ENCODE data around the gene CRTC1.
"Not testable (repeated sequence)": the region's sequence is repeated elsewhere in the genome, so short reads cannot be mapped to it uniquely, and the experiment has no call there.

Gene CRTC1

DNA sequence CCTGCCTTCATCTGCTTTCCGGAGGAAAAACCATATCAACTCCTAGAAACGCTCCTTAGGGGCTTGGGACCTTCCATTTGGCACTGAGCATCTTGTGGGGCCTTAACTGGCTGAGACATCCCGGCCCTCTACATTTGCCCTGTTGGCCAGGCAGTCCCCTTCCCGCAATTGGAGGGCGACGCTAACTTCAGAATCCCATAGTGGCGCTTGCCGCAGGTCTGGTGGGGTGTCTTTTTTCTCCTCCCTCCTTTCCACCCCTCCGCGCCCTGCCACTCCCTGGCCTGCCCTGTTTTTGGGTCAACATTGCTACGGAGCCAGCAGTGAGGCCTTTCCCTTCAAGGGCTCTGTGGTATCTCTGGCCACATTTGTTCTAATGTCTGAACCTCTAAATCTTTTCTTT is 13.6 kb upstream of the CRTC1 start:
- DNase-seq (ENCODE audit: low spot score), result no peak

DNA sequence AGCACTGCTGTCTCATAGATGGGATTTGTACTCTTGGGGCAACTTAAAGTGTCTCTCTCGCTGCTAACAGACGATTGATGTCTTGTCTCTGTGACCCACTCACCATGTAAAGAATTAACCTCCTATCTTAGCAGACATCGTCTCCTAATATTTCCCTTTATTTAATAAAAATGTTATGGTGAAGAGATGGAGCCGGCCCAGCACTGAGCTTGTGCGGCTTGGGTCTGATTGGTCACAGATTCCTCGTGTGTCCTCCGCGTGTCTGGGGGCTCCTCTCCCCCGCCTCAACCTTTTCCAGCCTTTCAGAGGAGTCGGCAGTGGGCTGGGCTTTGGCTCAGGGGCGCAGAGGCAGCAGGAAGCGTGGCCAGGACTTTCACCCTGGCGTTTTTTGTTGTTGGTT is 13.2 kb upstream of the CRTC1 start:
- no peak for DNase-seq (ENCODE audit: low spot score)

DNA sequence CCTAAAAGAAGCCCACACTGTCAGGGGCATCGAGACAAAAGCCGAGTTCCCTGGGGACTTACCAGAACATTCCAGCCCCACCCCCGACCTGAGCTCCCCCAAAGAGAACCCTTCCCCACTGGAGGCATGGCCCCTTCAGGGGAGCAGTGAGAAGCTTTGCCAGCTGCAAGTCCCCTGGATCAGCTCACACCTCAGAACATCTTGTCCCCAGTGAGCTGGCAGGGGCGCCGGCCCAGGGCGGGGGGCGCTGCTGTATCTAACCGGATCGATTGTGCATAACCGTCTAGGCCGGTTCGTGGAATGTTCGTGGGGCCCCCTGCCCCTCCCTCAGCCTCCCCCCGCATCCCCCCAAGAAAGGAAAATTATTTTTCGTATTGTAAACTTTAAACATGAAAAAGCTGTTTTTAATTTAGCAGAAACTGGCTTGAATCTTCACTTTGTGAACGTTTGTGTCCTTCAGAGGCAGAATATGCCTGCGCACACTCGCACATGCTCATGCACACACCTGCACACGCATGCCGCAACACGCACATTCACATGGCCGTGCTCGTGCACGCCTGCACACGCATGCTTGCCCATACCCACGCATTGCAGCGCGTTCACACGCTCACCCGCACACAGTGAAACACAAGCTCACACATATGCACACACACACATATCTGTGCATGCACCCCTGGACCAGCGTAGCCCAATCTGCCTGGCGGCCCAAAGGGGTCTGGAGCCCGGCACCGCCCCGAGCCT is 12.0 kb upstream of the CRTC1 start:
- no peak for DNase-seq (ENCODE audit: low spot score)

DNA sequence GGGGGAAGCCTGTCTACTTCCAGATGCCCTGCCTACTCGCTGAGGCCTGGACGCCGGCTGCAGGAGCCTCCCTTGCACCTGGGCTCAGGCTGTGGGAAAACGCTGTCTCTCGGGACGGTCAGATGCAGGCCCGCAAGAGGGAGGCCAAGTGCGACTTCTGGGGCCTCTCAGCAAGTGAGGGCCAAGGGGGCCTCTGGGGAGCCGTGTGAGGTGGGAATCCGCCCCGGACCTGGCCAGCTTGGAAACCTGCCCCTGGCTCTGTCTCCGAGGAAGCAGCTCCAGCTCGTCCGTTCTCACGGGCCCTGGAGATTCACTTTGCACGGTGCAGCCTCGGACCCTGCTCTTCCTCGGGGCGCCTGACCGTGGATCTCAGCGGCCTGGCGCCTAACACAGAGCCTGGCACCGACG is 11.4 kb upstream of the CRTC1 start:
- DNase-seq (ENCODE audit: low spot score), result no peak

DNA sequence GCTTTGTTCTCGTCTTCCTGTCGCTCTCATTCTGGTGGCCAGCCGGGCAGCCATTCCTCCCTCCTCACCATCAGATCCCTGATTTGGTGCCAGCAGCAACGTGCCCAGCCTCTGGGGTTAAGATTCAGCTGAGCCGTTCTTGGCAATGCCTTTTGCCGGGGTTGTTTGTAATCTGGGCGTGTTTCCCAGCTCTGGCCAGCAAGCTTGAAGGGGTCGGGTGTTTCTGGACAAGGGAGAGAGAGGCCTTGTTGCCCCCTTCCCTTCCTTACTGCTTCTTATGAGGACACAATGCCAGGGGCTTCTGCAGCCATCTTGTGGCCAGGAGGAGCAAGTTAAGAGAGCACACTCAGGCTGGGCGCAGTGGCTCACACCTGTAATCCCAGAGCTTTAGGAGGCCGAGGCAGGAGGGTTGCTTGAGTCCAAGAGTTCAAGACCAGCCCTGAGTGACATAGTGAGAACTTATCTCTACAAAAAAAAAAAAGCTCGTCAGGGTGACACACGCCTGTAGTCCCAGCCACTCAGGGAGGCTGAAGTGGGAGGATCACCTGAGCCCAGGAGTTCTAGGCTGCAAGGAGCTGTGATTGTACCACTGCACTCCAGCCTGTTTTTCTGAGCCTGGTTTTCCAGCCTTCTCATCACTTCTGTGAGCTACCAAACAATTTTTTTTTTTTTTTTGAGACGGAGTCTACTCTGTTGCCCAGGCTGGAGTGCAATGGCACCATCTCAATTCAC is 10.7 kb upstream of the CRTC1 start:
- DNase-seq (ENCODE audit: low spot score), result no peak

DNA sequence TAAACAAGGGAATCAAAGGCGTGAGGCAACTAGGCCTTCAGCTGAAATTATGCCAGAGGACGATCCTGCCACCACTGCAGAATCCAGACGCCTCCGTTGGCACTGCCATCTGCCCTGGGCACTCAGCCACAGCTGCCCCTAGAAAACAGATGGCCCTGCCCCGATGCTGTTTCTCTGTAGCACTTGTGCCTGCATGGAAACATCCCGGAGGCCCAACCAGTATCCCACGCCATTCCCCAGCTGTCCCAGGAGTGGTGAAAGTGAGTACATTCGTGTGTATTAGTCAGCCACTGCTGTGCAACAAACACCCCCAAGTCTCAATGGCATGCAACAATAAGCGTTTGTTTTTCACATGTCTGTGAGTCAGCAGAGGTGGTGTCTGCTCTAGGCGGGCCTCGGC is 8.9 kb upstream of the CRTC1 start:
- no peak for DNase-seq (ENCODE audit: low spot score)

DNA sequence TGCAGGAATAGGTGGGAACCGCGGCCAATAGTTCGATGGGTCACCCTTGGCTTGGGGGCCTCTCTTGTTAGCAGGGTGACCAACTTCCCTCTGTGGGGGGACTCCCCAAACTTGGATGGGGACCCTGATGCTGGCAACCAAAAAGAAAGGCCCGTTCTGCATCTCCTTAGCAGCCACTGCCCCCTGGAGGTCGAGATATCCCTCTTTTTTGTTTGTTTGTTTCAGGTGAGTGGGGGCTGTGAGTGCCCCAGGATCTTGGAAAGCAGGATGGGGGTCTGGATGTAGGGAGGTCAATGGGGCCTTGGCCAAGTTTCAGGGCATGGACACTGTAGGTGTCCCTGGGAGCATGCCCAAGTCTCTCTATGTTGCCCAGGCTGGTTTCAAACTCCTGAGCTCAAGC is 7.7 kb upstream of the CRTC1 start:
- DNase-seq (ENCODE audit: low spot score), result peak; percentile 55

DNA sequence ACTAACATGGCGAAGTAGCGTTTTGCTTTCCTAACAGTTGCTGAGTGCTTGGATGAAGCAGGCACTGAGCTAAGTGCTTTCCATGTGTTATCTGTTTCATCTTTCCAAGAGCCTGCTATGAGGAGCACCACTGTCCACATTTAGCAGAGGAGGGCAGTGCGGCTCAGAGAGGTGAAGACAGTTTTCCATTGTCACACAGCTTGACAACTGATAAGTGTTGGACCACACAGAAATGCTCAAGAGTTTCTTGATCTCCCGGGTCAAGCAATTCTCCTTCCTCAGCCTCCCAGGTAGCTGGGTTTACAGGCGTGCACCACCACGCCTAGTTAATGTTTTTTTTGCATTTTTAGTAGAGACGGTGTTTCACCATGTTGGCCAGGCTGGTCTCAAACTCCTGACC is 6.8 kb upstream of the CRTC1 start:
- no peak for DNase-seq (ENCODE audit: low spot score)

DNA sequence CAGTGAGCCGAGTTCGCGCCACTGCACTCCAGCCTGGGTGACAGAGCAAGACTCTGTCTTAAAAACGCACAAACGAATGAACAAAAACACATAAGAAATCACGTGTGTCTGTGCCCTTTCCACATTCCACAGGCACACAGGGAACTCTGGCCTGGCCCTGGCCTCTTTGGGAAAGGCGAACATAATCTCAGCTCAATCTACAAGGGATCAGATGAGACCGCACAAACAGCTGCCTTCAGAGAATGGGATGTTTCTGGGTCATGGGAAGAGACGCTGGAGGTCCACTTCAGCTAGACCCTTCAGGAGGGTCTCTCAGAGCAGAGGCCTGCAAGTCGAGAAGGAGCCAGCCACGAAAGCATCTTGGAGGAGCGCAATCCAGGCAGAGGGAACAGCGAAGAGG is 6.3 kb upstream of the CRTC1 start:
- no peak for DNase-seq (ENCODE audit: low spot score)

DNA sequence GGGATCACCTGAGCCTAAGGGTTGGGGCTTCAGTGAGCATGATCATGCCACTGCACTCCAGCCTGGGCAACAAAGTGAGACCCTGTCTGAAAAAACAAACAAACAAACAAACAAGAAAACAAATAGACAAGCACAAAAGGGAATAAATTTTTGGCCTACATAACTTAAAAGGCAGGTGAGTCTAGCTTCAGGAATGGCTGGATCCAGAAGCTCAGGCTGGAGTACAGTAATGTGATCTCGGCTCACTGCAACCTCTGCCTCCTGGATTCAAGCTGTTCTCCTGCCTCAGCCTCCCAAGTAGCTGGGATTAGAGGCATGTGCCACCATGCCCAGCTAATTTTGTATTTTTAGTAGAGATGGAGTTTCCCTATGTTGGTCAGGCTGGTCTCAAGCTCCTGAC is 3.3 kb upstream of the CRTC1 start:
- not testable (repeated sequence) for DNase-seq (ENCODE audit: low spot score)

DNA sequence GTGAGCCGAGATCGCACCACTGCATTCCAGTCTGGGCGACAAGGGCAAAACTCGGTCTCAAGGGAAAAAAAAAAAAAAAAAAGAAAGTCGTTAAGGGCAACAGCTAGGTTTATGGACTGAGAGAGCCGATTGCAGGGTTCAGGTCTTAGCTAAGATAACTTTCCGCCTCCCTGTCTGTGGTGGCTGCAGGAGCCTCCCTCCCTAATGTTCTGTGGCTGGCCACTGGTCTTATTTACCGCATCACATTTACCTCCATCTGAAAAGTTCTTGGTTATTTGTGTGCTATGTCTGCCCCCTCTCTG is 722 bp upstream of the CRTC1 start:
- no peak for DNase-seq (ENCODE audit: low spot score)

DNA sequence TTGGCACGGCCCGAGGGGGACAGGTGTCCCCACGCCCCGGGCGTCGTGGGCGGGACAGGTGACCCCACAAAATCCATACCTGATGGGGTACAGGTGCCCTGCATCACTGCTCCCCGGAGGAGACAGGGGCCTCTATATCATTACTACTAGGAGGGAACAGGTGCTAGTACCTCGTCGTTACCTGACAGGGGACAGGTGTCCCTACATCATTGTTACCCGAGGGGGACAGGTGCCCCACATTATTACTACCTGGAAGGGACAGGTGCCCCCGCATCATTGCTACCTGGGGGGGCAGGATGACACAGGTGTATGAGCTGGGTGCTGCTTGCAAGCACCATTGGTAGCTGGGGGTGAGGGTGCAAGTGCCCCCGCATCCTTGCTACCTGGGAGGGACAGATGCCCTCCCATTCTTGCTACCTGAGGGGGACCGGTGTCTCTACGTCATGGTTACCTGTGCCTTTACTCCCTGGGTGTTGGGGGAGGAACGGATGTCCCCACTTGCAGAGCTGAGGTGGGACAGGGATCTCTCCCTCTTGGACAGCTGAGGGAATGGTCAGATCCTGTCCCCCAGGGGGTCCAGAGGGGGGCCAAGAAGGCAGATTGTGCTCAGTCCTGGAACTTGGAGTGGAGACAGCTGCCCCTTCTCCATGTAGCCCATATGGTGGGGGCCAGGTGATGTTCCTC is 620 bp downstream of the CRTC1 start:
- DNase-seq (ENCODE audit: low spot score), result peak; percentile 24

DNA sequence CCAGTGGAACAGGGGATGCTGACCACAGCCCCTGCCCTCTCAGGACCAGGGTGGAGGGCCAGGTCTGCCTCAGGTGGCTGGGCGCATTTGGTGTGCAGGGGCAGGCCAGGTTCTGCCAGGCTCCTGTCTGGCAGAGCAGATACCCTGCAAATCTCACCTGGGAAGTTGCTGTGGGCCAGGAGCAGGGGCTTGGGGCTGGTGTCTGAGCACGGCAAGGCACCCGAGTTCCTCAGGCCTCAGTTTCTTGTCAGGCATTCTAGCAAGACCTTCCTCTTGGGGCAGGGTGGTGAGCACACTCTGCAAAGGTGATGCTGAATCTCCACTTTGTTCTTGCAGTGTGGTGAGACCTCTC is 1.1 kb downstream of the CRTC1 start:
- DNase-seq (ENCODE audit: low spot score), result no peak

DNA sequence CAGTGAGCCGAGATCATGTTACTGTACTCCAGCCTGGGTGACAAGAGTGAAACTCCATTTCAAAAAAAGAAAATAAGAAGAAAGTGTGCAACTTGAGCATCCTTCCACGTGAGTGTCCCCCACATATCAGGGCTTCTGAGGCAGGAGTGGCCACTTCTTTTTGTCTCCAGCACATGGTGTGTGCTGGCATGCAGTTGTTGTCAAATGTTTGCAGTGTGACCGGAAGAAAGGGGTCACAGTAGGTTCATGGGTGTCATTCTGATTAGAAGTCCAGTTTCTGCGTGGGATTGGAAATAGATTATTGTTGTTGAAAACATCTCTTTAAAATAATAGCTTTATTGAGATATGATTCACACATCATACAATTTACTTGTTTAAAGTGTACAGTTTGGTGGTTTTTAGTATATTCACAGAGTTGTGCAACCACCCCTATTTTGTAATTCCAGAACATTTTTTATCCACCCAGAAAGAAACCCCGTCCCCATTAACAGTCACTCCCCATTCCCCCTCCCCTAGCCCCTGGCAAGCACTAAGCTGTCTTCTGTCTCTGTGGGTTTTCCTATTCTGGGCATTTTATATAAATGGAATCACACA is 2.2 kb downstream of the CRTC1 start:
- DNase-seq (ENCODE audit: low spot score), result no peak

DNA sequence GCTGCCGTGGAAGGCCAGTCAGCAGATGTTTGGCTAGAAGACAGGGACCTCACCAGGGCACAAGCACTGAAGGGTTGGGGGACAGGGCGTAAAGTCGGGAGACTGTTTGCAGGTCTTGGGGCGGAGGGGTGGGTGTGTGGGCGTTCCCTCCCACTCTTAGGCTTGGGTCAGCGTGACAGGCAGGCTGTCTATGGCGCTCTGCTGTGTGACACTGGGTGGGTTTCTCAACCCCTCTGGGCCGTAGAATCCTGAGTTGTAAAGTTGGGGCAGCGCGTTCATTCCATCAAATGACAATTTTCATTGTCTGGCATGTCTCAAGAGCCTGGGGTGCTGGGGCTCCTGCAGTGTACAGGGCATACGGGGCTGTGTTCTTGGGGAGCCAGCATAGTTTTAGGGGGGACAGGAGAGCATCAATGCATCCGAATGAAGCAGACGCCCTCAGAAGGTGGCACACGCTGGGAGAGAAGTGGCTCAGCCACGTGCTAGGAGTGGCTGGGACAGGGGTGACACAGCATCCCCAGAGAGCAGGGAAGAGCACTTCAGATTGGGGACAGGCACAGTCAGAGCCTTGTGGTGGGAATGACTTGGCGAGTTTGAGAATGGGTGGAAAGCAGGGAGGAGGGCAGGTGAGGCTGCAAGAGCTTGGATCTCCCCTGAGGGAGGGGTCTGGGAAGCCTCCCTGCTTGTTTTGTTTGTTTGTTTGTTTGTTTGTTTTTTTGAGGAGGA is 4.4 kb downstream of the CRTC1 start:
- DNase-seq (ENCODE audit: low spot score), result no peak

DNA sequence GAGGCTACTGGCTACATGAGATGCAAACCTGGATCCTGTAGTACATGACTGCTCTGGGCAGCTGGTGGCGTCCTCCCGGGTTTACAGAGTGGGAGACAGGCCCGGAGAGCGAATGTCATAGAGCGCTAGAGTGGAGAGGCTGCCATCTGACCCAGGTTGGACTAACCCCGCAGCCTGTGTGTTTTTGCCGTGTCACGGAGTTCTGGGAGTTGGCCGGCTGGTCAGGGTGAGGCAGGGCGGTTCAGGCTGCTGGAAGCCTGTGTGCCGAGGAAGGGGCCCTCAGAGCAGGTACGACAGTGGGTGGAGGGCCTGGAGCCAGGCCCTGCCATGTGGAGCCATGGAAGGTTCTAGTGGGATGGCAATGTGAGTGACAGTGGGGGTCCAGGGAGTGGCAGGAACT is 12.5 kb downstream of the CRTC1 start:
- DNase-seq (ENCODE audit: low spot score), result no peak

DNA sequence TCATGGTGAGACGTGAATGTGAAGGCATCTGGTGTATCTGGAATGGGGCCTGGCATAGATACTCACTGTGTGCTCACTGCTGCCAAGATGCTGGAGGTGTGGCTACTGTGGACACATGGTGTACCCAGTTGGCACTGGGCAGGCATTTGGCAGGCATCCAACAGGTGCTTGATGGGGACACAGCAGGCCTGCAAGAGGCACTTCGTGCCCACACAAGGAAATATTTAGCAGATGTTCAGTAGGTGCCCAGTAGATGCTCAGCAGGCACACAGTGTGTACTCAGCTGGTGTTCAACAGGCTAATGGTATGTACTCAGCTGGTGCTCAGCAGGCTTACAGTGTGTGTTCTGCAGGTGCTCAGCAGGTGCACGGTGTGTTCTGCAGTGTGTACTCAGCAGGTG is 14.2 kb downstream of the CRTC1 start:
- peak; percentile 24 for DNase-seq (ENCODE audit: low spot score)

DNA sequence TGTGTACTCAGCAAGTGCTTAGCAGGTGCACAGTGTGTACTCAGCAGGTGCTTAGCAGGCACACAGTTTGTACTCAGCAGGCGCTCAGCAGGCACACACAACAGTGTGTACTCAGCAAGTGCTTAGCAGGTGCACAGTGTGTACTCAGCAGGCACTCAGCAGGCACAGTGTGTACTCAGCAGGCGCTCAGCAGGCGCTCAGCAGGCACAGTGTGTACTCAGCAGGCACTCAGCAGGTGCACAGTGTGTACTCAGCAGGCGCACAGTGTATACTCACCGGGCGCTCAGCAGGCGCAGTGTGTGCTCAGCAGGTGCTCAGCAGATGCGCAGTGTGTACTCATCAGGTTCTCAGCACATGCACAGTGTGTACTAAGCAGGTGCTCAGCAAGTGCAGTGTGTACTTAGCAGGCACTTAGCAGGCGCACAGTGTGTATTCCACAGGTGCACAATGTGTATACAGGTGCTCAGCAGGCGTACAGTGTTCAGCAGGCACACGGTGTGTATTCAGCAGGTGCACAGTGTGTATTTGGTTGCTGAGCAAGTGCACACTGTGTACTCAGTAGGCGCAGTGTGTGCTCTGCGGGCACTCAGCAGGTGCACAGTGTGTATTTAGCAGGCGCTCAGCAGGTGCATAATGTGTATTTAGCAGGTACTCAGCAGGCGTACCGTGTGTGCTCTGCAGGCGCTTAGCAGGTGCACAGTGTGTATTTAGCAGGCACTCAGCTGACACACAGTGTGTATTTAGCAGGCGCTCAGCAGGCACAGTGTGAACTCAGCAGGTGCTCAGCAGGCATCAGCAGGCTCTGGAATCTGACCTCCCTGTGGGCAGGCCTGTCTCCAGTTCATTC is 15.1 kb downstream of the CRTC1 start:
- peak; percentile 54 for DNase-seq (ENCODE audit: low spot score)

DNA sequence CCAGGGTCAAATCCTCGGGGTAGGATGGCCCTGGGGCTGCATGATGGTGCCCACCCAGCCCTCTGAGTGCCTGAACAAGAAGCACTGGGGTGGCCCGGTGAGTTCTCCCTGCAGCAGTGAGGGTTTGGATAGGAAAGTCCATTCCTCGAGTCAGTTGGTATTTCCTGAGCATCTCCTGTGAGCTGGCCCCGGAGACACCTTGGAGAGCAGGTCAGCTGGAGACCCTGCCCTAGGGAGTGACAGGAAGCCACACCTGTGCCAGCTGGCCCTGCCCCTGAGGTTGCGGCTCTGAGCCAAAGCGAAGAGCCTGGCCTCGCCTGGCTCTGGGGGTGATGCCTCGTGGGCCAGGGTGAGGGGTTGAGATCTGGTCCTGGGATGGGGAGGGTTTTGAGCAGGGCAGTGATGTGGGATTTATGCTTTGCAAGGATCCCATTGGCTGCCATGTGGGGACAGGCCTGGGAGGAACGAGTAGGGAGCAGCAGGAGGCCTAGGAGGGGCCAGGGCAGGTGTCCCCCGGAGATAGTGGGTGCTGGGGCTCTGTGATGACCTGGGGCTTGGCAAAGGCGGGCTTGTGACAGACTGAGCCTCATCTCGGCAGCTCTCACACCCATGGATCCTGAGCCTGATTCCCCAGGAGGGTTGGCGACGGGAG is 16.0 kb downstream of the CRTC1 start:
- DNase-seq (ENCODE audit: low spot score), result peak; percentile 22

DNA sequence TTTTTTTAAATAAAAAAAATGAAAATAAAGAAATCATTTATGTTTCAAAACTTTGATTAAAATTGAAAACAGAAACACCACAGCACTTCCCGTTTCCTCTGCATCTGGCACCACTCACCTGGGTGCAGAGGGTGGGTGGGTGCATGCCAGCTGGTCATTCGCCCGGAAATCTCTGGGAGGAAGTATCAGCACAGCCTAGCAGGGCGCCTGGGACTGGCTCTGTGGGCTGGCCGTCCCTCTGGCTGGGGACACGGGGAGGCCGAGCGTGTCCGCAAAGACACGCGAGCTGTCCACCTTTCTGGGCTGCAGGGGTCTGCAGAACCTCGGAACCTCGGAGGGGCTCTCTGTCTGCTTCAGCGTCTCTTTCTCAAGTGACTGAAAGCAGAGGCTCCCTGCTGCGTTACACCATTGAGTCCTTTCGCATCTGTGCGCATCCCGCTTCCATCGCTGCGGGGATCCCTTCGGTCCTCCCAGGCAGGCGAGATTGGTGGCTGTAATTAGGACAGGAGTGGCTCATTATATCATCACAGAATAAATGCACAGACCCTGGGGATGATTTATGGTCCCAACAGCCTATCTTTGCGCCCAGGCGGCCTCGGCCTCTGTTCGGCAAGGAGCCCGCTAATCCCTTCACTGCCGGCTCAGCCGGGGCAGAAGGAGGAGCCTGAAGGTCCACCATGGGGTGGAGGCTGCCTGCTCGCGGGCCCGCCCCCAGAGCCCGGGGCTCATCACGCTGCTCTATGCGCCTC is 17.2 kb downstream of the CRTC1 start:
- DNase-seq (ENCODE audit: low spot score), result peak; percentile 83
